GM18520 (cell line): ENCODE data around the gene YTHDC2.

ENCODE experiments used
- ATAC-seq: cut with Tn5 transposase; IDR thresholded peaks from one replicate; pipeline ENCODE4 v1.9.1; 2021; ENCODE audit not compliant: unreplicated experiment

The YTHDC2 gene

GRCh38 chr5:113519412-113519811 lies 5.9 kb downstream of the YTHDC2 start:
- ATAC-seq = no peak

- ATAC-seq = peak; percentile 39
Observed at GRCh38 chr5:113520429-113520828, 6.9 kb downstream of the YTHDC2 start.

GRCh38 chr5:113520899-113521298 lies 7.4 kb downstream of the YTHDC2 start:
- ATAC-seq = no peak

DNA sequence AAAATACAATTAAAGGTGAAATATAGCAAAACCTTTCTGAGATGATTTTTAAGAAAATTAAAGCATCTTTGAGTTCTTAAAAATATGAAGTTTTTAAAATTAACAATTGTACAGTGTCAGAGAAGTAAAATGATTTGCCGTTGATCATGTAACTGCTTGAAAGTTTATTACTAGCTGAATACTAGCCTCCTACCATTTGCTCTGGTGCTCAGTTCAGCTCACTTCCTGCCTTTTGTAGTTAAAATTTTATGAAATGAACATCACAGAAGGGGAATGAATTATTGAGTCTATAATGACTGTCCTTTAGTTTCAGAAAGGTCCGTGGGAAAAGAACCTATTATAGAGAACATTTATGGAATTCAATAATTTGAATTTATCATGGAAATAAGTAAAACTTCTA lies 9.7 kb downstream of the YTHDC2 start:
- ATAC-seq = no peak

DNA sequence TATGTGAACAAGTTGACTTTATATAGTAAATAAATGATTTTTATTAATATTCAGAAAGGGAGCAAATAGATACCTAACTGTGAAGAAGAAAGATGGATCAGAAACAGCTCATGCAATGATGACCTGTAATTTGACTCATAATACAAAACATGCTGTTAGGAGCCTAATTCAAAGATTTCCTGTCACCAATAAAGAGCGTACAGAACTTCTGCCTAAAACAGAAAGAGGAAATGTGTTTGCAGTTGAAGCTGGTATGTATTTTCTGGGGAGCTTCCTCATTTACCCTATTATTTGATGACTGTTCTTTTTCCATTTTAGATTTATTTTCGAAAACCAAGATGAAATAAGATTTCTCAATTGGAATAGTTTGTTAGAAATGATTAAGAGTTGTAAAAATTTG lies 11.4 kb downstream of the YTHDC2 start:
- peak; percentile 46 for ATAC-seq

GRCh38 chr5:113526421-113526820 lies 12.9 kb downstream of the YTHDC2 start:
- ATAC-seq = no peak

- ATAC-seq = no peak
Observed at GRCh38 chr5:113527746-113528145, 14.3 kb downstream of the YTHDC2 start.

- no peak for ATAC-seq
Observed at GRCh38 chr5:113531481-113532159, 18.1 kb downstream of the YTHDC2 start.

DNA sequence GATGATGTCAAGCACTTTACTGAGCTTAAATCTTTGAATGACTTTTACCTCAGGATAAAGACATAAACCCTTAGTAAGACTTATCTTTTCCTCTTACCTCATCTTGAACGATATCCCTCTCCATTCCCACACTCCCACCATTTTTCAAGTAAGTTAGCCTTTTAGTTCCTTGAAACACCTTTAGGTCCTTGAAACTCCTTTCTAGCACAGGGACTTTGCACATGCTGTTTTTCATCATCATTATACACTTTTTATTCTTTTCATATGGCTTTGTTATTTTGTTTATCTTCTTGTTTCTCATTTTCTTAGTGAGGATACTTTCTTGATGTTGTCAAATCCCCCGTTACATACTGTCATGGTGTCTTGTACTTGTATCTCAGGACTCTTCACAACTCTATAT lies 24.8 kb downstream of the YTHDC2 start:
- ATAC-seq = no peak

DNA sequence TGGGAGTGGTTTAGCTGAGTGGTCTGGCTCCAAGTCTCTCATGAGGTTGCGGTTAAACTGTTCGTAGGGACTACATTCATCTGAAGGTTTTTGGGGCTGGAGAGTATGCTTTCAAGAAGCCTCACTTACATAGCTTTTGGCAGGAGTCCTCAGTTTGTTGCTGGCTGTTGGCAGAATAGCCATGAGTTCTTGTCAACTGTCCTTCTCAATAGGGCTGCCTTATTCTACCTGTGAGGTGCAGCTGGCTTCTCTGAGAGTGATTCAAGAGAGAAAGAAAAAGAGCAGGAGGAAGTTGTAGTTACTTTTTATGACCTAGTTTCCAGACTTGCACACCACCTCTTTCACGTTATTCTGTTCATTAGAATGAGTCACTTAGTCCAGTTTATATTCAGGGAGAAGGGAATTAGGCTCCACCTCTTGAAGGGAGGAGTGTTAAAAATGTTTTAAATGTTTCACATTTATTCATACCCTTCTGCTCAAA lies 33.2 kb downstream of the YTHDC2 start:
- ATAC-seq = no peak

GRCh38 chr5:113548396-113548795 lies 34.9 kb downstream of the YTHDC2 start:
- no peak for ATAC-seq

- no peak for ATAC-seq
Observed at GRCh38 chr5:113552137-113552536, 38.6 kb downstream of the YTHDC2 start.

DNA sequence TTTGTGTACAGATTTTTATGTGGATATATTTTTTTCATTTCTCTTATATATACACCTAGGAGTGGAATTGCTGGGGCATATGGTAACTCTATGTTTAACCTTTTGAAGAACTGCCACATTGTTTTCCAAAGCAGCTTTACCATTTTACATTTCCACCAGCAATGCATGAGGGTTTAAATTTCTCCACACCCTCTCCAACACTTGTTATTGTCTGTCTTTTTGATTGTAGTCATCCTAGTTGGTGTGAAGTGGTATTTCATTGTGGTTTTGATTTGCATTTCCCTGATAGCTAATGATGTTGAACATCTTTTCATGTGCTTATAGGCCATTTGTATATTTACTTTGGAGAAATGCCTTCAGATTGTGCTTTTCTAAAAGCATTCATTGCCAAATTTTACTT lies 39.1 kb downstream of the YTHDC2 start:
- ATAC-seq = no peak

DNA sequence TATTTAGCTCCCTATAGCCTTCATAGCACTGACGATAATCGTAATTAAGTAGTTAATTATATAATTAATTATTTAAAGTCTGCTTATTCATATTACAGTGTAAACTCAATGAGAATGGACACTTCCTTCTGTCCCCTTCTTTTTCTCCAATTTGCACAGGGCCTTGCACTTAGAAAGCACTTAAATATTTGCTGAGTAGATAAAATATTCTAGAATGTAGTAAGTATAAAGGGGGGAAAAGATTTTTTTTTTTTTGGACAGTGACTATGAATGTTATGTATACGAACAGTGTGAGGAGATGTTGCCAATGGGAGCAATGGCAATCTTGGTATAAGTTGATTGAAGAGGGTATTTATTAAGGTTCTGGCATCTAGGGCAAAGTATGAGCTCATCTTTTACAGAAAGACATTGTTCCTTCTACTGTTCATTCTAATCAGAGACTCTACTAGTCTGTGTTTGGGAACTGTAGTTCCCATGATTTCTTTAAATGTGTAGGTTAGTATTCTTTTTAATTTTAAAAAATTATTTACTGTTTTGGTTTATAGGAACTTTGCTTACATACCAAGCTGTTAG lies 49.4 kb downstream of the YTHDC2 start:
- no peak for ATAC-seq

DNA sequence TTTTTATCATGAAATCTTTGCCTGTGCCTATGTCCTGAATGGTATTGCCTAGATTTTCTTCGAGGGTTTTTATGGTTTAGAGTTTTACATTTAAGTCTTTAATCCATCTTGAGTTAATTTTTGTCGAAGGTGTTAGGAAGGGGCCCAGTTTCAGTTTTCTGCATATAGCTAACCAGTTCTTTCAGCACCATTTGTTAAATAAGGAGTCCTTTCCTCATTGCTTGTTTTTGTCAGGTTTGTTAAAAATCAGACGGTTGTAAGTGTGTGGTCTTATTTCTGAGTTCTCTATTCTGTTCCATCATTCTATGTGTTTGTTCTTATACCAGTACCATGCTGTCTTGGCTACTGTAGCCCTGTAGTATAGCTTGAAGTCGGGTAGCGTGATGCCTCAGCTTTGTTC lies 55.9 kb downstream of the YTHDC2 start:
- ATAC-seq = no peak

DNA sequence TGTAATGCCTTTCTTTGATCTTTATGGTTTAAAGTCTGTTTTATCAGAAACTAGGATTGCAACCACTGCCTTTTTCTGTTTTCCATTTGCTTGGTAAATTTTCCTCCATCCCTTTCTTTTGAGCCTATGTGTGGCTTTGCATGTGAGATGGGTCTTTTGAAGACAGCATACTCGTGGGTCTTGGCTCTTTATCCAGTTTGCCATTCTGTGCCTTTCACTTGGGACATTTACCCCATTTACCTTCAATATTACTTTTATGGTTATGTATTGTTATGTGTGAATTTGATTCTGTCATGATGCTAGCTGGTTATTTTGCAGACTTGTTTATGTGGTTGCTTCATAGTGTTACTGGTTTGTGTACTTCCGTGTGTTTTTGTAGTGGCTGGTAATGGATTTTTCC lies 59.2 kb downstream of the YTHDC2 start:
- ATAC-seq = no peak

GRCh38 chr5:113574417-113574816 lies 60.9 kb downstream of the YTHDC2 start:
- no peak for ATAC-seq

DNA sequence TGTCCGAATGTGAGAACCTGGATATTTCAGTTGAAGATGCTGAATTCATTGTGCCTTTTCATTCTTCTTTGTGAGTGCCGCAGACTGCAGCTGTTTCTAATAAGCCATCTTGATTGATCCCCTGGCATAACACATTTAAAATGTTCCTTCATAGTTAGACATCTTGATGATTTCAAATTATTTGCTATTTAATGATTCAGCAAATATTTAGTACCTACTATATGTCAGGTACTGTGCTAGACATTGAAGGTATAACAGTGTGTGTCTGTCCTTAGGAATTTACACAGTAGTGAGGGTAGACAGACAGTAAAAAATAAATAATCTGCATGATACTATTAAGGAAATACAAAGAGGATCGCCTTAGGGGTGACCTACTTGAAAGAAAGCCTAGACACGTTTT lies 61.6 kb downstream of the YTHDC2 start:
- no peak for ATAC-seq

- no peak for ATAC-seq
Observed at GRCh38 chr5:113578091-113578490, 64.6 kb downstream of the YTHDC2 start.

DNA sequence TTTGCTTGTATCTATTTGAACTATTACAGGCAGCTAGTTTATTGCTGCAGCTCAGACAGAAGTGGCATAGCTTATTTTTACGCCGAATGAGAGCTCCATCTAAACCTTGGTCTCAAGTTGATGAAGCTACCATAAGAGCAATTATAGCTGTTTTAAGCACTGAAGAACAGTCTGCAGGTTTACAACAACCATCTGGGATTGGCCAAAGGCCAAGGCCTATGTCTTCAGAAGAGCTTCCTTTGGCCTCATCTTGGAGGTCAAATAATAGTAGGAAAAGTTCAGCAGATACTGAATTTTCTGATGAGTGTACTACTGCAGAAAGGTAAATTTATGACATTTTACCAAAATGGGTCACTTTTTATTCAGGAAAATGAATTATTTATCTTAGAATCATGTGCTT lies 67.9 kb downstream of the YTHDC2 start:
- ATAC-seq = no peak

DNA sequence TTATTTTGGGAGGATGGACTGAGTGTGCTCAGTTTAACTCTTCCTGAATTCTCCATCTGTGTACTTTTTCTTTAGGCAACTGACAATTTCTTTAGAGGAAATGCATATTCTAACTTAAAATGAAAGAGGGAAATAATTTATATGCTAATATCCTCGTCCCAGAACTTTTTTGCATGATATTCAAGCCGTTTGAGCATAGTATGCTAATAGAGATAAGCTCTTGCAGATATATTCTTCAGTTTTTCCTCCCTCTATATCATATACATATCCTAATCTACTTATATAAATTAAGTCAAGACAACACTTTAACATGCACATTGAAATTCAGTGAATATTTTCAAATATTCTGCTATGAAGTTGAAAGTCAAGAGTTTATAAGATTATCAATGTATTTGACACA lies 84.7 kb downstream of the YTHDC2 start:
- no peak for ATAC-seq

DNA sequence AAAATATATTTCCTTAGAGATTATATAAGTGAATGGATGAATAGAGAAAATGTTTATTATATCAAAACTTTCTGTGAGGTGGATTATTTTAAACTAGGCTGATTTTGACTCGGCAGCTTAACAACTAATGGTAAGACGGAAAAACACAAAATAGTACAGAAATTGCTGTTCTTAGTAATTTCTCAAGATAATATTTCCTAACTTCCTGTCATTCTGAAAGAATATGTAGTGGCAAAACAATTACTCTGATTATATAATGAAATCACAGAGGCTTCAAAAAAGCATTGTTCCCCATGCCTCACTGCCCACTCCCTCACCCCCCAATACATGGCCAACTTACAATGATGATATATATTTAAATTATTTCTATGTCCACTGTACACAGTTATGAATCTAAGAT lies 85.4 kb downstream of the YTHDC2 start:
- ATAC-seq = no peak
